ENCODE measurements around the gene LRMDA.

The LRMDA gene

DNA sequence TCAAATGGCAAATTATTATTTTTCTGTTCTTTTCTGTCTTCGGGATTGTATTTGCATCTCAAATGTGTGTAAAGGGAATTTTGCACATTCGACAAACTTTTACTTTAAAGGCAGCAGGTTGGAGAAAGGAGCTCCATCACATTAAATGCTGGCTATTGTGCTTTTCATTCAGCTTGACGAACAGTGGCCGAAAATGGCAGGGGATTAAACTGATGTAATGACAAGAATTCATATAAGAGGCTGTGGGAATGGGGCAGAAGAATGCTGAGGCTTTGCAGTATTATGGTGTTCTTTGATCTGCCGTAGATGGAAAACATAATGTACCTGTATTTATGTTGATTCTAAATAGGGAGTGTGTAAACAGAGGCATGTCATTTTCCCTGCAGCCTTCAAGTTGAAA lies 376.0 kb downstream of the LRMDA start:
- no peak overlapping the region for H3K4me2 ChIP-seq (ENCODE audit: low read depth, low read length, poor library complexity, severe bottlenecking)
- no peaks in the 10 kb centered on the region for H3K9me2 ChIP-seq (replicated peaks; ENCODE audit: insufficient read depth, low read length)
- no peak overlapping the region for H3K4me3 ChIP-seq (ENCODE audit: insufficient read depth, low read length, poor library complexity, severe bottlenecking)
- no peak overlapping the region for H2AFZ ChIP-seq (ENCODE audit: low read depth, low read length, severe bottlenecking)
- H3K27me3 ChIP-seq (ENCODE audit: low read length), result no peaks in the 10 kb centered on the region
- no peaks in the 10 kb centered on the region for H3K79me2 ChIP-seq (ENCODE audit: insufficient read depth, low read length)
- no peaks in the 10 kb centered on the region for H3K36me3 ChIP-seq (ENCODE audit: low read length)
- H3K9ac ChIP-seq (ENCODE audit: low read length), result no peak overlapping the region
- no peaks in the 10 kb centered on the region for H4K20me1 ChIP-seq (ENCODE audit: low read depth, low read length)
- TF ChIP-seq, protein P1, sequence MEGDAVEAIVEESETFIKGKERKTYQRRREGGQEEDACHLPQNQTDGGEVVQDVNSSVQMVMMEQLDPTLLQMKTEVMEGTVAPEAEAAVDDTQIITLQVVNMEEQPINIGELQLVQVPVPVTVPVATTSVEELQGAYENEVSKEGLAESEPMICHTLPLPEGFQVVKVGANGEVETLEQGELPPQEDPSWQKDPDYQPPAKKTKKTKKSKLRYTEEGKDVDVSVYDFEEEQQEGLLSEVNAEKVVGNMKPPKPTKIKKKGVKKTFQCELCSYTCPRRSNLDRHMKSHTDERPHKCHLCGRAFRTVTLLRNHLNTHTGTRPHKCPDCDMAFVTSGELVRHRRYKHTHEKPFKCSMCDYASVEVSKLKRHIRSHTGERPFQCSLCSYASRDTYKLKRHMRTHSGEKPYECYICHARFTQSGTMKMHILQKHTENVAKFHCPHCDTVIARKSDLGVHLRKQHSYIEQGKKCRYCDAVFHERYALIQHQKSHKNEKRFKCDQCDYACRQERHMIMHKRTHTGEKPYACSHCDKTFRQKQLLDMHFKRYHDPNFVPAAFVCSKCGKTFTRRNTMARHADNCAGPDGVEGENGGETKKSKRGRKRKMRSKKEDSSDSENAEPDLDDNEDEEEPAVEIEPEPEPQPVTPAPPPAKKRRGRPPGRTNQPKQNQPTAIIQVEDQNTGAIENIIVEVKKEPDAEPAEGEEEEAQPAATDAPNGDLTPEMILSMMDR (IDR thresholded peaks at IDR 0.05; ENCODE audit: insufficient read depth, low read length, poor library complexity, severe bottlenecking), result no peak
- TF ChIP-seq EZH2phosphoT487 (conservative IDR thresholded peaks at IDR 0.05; ENCODE audit: low read length), result no peak
- no peaks in the 10 kb centered on the region for H3K9me3 ChIP-seq (ENCODE audit: insufficient read depth, low read length)
- H3F3A ChIP-seq (ENCODE audit: insufficient read depth), result no peaks in the 10 kb centered on the region
- no peak overlapping the region for H3K27ac ChIP-seq (ENCODE audit: low read depth, low read length)

DNA sequence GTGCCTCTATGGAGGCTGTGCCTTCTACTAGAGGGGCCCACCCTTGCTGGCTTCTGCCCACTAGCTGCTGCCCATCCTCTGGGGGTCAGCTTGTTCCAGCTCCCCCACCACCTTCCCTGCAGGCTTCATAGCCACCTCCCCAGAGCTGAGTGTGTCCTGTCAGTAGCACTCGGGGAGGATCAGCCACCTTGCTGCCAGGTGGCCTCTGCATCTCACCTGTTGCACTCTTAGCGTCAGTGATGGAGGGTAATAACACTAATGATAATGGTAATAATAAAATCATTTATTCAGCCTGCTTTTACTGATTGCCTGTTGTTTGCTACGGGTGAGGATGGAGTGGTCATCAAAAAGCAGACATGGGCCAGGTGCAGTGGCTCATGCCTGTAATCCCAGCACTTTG lies 377.6 kb downstream of the LRMDA start:
- H3K79me2 ChIP-seq (ENCODE audit: insufficient read depth, low read length), result no peaks in the 10 kb centered on the region
- H3K9me3 ChIP-seq (ENCODE audit: insufficient read depth, low read length), result no peaks in the 10 kb centered on the region
- no peaks in the 10 kb centered on the region for H3K9me2 ChIP-seq (replicated peaks; ENCODE audit: insufficient read depth, low read length)
- no peak overlapping the region for H2AFZ ChIP-seq (ENCODE audit: low read depth, low read length, severe bottlenecking)
- H3K4me3 ChIP-seq (ENCODE audit: insufficient read depth, low read length, poor library complexity, severe bottlenecking), result no peak overlapping the region
- no peak for TF ChIP-seq EZH2phosphoT487 (conservative IDR thresholded peaks at IDR 0.05; ENCODE audit: low read length)
- TF ChIP-seq, protein P1 (IDR thresholded peaks at IDR 0.05; ENCODE audit: insufficient read depth, low read length, poor library complexity, severe bottlenecking), result no peak
- H3K4me2 ChIP-seq (ENCODE audit: low read depth, low read length, poor library complexity, severe bottlenecking), result no peak overlapping the region
- no peaks in the 10 kb centered on the region for H3F3A ChIP-seq (ENCODE audit: insufficient read depth)
- no peak overlapping the region for H3K27ac ChIP-seq (ENCODE audit: low read depth, low read length)
- no peaks in the 10 kb centered on the region for H4K20me1 ChIP-seq (ENCODE audit: low read depth, low read length)
- no peaks in the 10 kb centered on the region for H3K36me3 ChIP-seq (ENCODE audit: low read length)
- H3K9ac ChIP-seq (ENCODE audit: low read length), result no peak overlapping the region
- no peaks in the 10 kb centered on the region for H3K27me3 ChIP-seq (ENCODE audit: low read length)

DNA sequence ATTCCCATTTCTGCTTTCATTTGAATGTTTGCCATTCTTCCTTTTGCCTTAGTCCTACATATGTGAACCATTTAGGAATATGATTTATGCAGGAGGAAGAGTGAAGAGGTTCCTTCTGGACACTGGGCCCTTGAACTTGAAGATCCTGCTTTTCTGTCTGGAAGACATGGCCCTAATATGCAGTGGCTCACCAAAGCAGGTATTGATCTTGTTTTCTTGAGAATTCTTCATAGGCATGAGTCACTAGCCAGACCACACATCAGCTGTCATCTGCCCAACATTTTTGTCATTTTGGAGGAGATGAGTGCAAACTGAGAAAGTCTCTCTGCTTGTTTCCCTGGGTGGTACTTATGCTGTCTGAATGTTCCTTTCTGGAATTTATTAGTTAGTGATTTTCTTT lies 382.6 kb downstream of the LRMDA start:
- no peaks in the 10 kb centered on the region for H3F3A ChIP-seq (ENCODE audit: insufficient read depth)
- no peaks in the 10 kb centered on the region for H3K27me3 ChIP-seq (ENCODE audit: low read length)
- no peaks in the 10 kb centered on the region for H3K9me2 ChIP-seq (replicated peaks; ENCODE audit: insufficient read depth, low read length)
- H2AFZ ChIP-seq (ENCODE audit: low read depth, low read length, severe bottlenecking), result no peak overlapping the region
- H3K36me3 ChIP-seq (ENCODE audit: low read length), result no peaks in the 10 kb centered on the region
- H3K27ac ChIP-seq (ENCODE audit: low read depth, low read length), result no peak overlapping the region
- H4K20me1 ChIP-seq (ENCODE audit: low read depth, low read length), result no peaks in the 10 kb centered on the region
- no peaks in the 10 kb centered on the region for H3K9me3 ChIP-seq (ENCODE audit: insufficient read depth, low read length)
- H3K4me2 ChIP-seq (ENCODE audit: low read depth, low read length, poor library complexity, severe bottlenecking), result no peak overlapping the region
- H3K4me3 ChIP-seq (ENCODE audit: insufficient read depth, low read length, poor library complexity, severe bottlenecking), result no peak overlapping the region
- TF ChIP-seq, protein P1 (IDR thresholded peaks at IDR 0.05; ENCODE audit: insufficient read depth, low read length, poor library complexity, severe bottlenecking), result no peak
- no peaks in the 10 kb centered on the region for H3K79me2 ChIP-seq (ENCODE audit: insufficient read depth, low read length)
- H3K9ac ChIP-seq (ENCODE audit: low read length), result no peak overlapping the region

DNA sequence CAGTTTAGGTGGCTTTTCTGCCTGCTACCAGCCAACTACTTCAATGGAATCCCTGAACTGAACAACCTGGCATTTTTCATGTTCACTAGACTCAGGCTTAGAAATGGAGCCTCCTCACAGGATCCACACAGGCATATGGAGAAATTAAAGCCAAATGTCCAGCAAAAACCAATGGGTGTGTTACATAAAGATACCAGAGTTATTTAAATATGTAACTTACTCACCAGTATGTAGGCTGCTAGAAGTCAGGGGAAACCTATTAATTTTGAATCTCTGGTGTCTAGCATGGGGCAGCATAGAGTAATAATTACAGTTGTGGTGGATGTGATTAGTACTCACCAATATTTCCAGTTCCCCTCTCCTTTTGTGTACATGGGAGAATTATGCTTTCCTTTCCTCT lies 383.6 kb downstream of the LRMDA start:
- TF ChIP-seq EZH2phosphoT487 (conservative IDR thresholded peaks at IDR 0.05; ENCODE audit: low read length), result no peak
- TF ChIP-seq, protein P1 (IDR thresholded peaks at IDR 0.05; ENCODE audit: insufficient read depth, low read length, poor library complexity, severe bottlenecking), result no peak
- no peaks in the 10 kb centered on the region for H3K9me3 ChIP-seq (ENCODE audit: insufficient read depth, low read length)
- H2AFZ ChIP-seq (ENCODE audit: low read depth, low read length, severe bottlenecking), result no peak overlapping the region
- no peaks in the 10 kb centered on the region for H3K36me3 ChIP-seq (ENCODE audit: low read length)
- H3K27ac ChIP-seq (ENCODE audit: low read depth, low read length), result no peak overlapping the region
- H3K9me2 ChIP-seq (replicated peaks; ENCODE audit: insufficient read depth, low read length), result no peaks in the 10 kb centered on the region
- H3K4me3 ChIP-seq (ENCODE audit: insufficient read depth, low read length, poor library complexity, severe bottlenecking), result no peak overlapping the region
- no peaks in the 10 kb centered on the region for H3F3A ChIP-seq (ENCODE audit: insufficient read depth)
- no peak overlapping the region for H3K4me2 ChIP-seq (ENCODE audit: low read depth, low read length, poor library complexity, severe bottlenecking)
- H3K27me3 ChIP-seq (ENCODE audit: low read length), result no peaks in the 10 kb centered on the region
- H3K79me2 ChIP-seq (ENCODE audit: insufficient read depth, low read length), result no peaks in the 10 kb centered on the region
- no peaks in the 10 kb centered on the region for H4K20me1 ChIP-seq (ENCODE audit: low read depth, low read length)
- H3K9ac ChIP-seq (ENCODE audit: low read length), result no peak overlapping the region

Data from SU-DHL-6 (cell line).